ENCODE results near the gene OXSM.

DNA sequence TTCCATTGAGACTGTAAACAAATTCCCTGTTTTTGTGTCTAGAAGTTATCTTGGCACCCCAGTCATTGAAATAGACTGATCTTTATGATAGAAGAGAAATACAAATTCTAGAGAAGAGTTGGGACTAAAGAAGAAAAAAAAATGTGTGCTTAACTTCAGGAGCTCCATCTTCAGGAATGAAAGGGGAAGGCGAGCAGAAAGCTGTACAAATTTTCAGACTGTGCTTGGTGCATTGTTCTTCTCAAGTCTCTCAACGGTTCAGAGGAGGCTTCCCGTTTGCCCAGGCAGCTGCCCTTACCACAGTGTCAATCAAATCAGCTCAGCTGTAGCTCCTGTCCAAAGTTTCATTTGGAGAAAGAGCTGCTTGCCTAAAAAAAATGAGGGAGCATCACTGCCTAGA is 41.7 kb downstream of the OXSM start:
- TF ChIP-seq, protein P1, sequence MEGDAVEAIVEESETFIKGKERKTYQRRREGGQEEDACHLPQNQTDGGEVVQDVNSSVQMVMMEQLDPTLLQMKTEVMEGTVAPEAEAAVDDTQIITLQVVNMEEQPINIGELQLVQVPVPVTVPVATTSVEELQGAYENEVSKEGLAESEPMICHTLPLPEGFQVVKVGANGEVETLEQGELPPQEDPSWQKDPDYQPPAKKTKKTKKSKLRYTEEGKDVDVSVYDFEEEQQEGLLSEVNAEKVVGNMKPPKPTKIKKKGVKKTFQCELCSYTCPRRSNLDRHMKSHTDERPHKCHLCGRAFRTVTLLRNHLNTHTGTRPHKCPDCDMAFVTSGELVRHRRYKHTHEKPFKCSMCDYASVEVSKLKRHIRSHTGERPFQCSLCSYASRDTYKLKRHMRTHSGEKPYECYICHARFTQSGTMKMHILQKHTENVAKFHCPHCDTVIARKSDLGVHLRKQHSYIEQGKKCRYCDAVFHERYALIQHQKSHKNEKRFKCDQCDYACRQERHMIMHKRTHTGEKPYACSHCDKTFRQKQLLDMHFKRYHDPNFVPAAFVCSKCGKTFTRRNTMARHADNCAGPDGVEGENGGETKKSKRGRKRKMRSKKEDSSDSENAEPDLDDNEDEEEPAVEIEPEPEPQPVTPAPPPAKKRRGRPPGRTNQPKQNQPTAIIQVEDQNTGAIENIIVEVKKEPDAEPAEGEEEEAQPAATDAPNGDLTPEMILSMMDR (IDR thresholded peaks at IDR 0.05; ENCODE audit: low read length), result peak; percentile 20; the same call in 1 of the 2 replicates
- TF ChIP-seq EZH2 (IDR thresholded peaks at IDR 0.05; ENCODE audit: borderline replicate concordance, low read length), result no peak
